Thymus (tissue), 11 donors: Measurements from ENCODE around the gene SGSH. TPM values are rescaled to one million over a fixed set of nuclear protein-coding genes. Genes with fewer than 3 reads are reported as not detected.

Experiments used
- DNase-seq, 9 donors: peaks; one replicate each; pipeline ENCODE4 v3.0.0-alpha.2; 2013; ENCODE audit warnings: low spot score in 9 of 9, low read depth in 6 of 9, missing footprints in 1 of 9
- H3K27ac ChIP-seq, 2 donors: one replicate each; pipeline ENCODE4 v1.5.1; 2013; ENCODE audit warnings: control low read depth in 1 of 2, low read depth in 1 of 2, low read length in 1 of 2, mild to moderate bottlenecking in 1 of 2, moderate library complexity in 1 of 2
- H3K27me3 ChIP-seq, 2 donors: one replicate each; pipeline ENCODE4 v1.5.1; 2013; ENCODE audit warnings: low read length in 1 of 2; ENCODE audit not compliant: control insufficient read depth in 2 of 2, insufficient read depth in 1 of 2
- H3K36me3 ChIP-seq, 2 donors: one replicate each; pipeline ENCODE4 v1.5.1; 2013; ENCODE audit warnings: low read length in 1 of 2, mild to moderate bottlenecking in 1 of 2, moderate library complexity in 1 of 2; ENCODE audit not compliant: control insufficient read depth in 2 of 2, insufficient read depth in 2 of 2
- H3K4me1 ChIP-seq, 2 donors: one replicate each; pipeline ENCODE4 v1.5.1; 2013; ENCODE audit warnings: low read length in 2 of 2; ENCODE audit not compliant: control insufficient read depth in 2 of 2, insufficient read depth in 2 of 2
- H3K4me3 ChIP-seq, 2 donors: one replicate each; pipeline ENCODE4 v1.5.1; 2013; ENCODE audit warnings: low read length in 2 of 2, control low read depth in 1 of 2, mild to moderate bottlenecking in 1 of 2
- H3K9me3 ChIP-seq, 2 donors: one replicate each; pipeline ENCODE4 v1.5.1; 2013; ENCODE audit warnings: low read length in 1 of 2, mild to moderate bottlenecking in 1 of 2; ENCODE audit not compliant: control insufficient read depth in 2 of 2, insufficient read depth in 1 of 2
- WGBS: extraction: QIAGEN DNeasy Blood & Tissue Kit; methylation state at CpG from one replicate; pipeline ENCODE4 v1.1.7; 2013; 5-methylcytosine and 5-hydroxymethylcytosine counted together
- polyA plus RNA-seq: library from polyadenylated mRNA; stranded (reverse); fragments of 200-250 nt; gene quantifications from one replicate; pipeline ENCODE4 v1.2.3, GENCODE V29; 2013
- total RNA-seq: library from RNA; stranded (reverse); fragments of 120-200 nt; gene quantifications from one replicate; pipeline ENCODE4 v1.2.4, GENCODE V29; 2013
- donor health status: healthy.

SGSH gene
- total and polyA plus RNA-seq, 2 donors = 4.0 to 38.9 TPM

DNA sequence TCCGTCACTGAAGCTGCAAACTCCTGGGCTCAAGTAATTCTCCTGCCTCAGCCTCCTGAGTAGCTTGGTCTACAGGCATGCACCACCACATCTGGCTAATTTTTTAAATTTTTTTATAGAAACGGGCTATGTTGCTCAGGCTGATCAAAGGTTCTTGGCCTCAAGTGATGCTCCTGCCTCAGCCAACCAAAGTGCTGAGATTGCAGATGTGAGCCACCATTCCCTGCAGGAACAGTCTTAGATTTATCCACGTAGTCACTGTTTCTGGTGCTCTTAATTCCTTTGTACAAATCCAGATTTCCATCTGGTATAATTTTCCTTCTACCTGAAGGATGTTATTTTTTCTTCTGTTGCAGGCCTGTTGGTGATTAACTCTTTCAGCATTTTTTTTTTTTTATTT, 13.1 kb upstream of the SGSH start:
- no peak overlapping the region for H3K4me3 ChIP-seq
- 96% methylated on average over 3 of the region's 3 CpGs for WGBS
- H3K4me1 ChIP-seq = no peaks in the 10 kb centered on the region
- peaks cover 1 to 17% of the 10 kb centered on the region in 2 donors for H3K9me3 ChIP-seq
- H3K36me3 ChIP-seq = no peaks in the 10 kb centered on the region
- H3K27ac ChIP-seq = no peak overlapping the region
- no peak for DNase-seq
- H3K27me3 ChIP-seq = no peaks in the 10 kb centered on the region

DNA sequence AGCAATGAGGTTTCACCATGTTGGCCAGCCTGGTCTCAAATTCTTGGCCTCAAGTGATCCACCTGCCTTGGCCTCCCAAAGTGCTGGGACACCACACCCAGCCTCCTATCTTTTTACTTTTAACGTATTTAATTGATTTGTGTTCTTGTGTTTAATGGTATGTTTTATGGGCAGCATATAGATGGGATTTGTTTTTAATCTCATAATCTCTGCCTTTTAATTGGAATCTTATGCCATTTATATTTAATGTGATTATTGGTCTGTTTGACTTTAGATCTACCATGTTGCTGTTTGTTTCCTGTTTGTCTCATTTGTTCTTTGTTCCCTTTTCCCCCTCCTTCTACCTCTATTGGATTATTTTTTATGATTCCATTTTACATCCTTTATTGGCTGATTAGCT, 12.3 kb upstream of the SGSH start:
- no peak for DNase-seq
- 98% methylated on average over 1 of the region's 1 CpG for WGBS
- Histone ChIP-seq H3K4me3 (no peak overlapping the region), H3K36me3 (peaks cover 0 to 3% of the 10 kb centered on the region in 2 donors), H3K27me3 (no peaks in the 10 kb centered on the region), H3K4me1 (no peaks in the 10 kb centered on the region), H3K27ac (no peak overlapping the region), H3K9me3 (peaks cover 1 to 17% of the 10 kb centered on the region in 2 donors)

DNA sequence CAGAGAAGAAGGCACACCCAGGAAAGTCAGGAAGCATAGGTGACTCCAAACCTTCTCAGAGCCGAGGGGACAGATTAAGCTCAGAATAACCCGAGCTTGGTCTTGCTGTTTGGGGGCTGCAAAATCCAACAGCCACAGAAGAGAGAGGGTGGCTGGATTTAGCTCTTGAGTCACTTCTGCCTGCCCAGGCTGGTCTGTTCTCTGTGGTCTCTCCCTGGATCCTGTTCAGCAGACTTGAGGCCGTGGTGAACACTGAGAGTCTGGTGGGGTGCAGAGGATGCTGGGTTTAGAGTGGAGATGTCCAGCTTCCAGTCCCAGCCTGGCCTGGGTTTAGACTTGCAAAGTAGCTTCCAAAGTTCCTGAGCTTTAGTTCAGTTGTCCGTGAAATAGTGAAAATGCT, 8.9 kb upstream of the SGSH start:
- Histone ChIP-seq H3K4me1 (no peaks in the 10 kb centered on the region), H3K4me3 (no peak overlapping the region), H3K27ac (no peak overlapping the region), H3K9me3 (peaks cover 1 to 14% of the 10 kb centered on the region in 2 donors), H3K36me3 (peaks cover 0 to 3% of the 10 kb centered on the region in 2 donors), H3K27me3 (no peaks in the 10 kb centered on the region)
- WGBS = 86% methylated on average over 4 of the region's 4 CpGs
- no peak for DNase-seq

DNA sequence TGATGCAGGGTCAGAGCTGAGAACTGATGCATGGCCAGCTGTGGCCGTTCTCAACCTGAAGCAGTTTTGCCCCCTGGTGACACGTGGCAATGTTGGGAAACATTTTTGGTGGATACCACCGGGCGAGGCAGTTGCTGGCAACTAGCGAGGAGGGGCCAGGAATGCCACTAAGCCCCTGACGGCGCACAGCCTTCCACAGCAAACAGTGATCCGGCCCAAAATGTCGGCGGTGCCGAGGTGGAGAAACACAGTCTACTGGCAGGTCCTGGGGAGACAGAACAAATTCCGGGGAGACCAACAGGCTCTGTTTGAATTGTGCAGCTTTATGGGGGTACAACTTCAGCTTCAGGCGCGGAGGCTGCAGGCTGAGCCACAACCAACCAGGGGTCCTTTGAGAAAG, 8.3 kb upstream of the SGSH start:
- Histone ChIP-seq H3K36me3 (peaks cover 0 to 3% of the 10 kb centered on the region in 2 donors), H3K4me1 (no peaks in the 10 kb centered on the region)

DNA sequence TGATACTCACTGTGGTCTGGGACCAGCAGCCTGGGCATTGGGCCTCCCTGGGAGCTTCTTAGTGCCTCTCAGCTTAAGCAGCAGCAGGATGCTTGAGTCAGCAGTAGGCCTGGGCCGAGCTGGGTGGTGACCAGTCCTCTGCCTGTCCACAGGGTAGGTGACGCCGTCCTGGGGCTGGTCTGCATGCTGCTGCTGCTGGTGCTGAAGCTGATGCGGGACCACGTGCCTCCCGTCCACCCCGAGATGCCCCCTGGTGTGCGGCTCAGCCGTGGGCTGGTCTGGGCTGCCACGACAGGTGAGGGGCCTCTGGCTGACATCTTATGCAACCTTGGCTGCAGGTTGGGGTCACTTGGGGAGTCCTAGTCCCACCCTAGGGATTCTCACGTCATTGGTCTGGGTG, 7.5 kb upstream of the SGSH start:
- Histone ChIP-seq H3K9me3 (peaks cover 0 to 4% of the 10 kb centered on the region in 2 donors), H3K4me1 (no peaks in the 10 kb centered on the region), H3K27ac (no peak overlapping the region), H3K36me3 (peaks cover 0 to 3% of the 10 kb centered on the region in 2 donors), H3K4me3 (no peak overlapping the region), H3K27me3 (peaks cover 0 to 2% of the 10 kb centered on the region in 2 donors)
- DNase-seq = no peak
- 97% methylated on average over 11 of the region's 11 CpGs for WGBS

More for the DNA sequence above, 8.3 kb upstream of the SGSH start:
- Histone ChIP-seq H3K27ac (no peak overlapping the region), H3K27me3 (no peaks in the 10 kb centered on the region), H3K9me3 (peaks cover 1 to 11% of the 10 kb centered on the region in 2 donors), H3K4me3 (no peak overlapping the region)
- WGBS = 93% methylated on average over 14 of the region's 14 CpGs
- DNase-seq = no peak

DNA sequence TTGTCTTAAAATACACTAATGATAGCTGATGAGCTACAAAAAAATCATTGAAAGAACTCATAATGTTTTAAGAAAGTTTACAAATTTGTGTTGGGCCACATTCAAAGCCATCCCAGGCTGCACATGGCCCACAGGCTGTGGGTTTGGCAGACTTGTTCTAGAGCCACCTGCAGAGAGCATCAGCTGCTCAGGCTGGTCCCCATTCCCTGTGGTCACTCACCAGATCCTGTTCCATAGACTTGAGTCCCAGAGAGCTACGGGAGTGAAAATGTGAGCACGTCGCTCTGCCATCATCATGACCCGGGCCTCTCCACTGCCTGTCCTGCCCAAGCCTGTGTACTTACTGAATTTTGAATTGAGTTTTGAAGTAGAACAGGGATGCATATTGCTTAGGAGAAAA, 7.0 kb upstream of the SGSH start:
- H3K27ac ChIP-seq = no peak overlapping the region
- no peak overlapping the region for H3K4me3 ChIP-seq
- H3K4me1 ChIP-seq = no peaks in the 10 kb centered on the region
- 97% methylated on average over 4 of the region's 4 CpGs for WGBS
- peaks cover 0 to 2% of the 10 kb centered on the region in 2 donors for H3K27me3 ChIP-seq
- peaks cover 0 to 1% of the 10 kb centered on the region in 2 donors for H3K9me3 ChIP-seq
- peaks cover 0 to 3% of the 10 kb centered on the region in 2 donors for H3K36me3 ChIP-seq
- no peak for DNase-seq

DNA sequence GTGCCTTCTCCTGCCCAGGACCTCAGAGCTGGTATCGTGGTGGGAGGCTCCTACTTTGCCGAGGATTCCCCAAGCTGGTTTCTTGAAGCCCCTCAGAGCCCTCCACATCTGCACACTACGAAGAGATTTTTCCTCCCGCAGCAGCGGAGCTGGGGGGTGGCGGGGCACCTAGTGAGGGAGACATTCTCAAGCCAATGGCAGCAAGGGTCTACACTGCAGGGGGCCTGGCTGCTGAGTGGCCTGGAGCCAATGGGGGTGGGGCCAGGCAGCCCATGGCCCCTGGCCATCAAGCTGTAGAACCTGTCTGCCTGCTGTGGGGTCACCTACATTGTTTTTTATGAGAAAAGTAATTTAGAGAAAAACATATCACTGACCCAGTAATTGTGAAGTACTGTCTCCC, 5.1 kb upstream of the SGSH start:
- peaks cover 0 to 2% of the 10 kb centered on the region in 2 donors for H3K4me1 ChIP-seq
- peaks cover 11 to 16% of the 10 kb centered on the region in 2 donors for H3K27me3 ChIP-seq
- 94% methylated on average over 6 of the region's 6 CpGs for WGBS
- H3K9me3 ChIP-seq = no peaks in the 10 kb centered on the region
- no peak overlapping the region for H3K4me3 ChIP-seq
- H3K27ac ChIP-seq = no peak overlapping the region
- DNase-seq = no peak
- peaks cover 0 to 3% of the 10 kb centered on the region in 2 donors for H3K36me3 ChIP-seq

DNA sequence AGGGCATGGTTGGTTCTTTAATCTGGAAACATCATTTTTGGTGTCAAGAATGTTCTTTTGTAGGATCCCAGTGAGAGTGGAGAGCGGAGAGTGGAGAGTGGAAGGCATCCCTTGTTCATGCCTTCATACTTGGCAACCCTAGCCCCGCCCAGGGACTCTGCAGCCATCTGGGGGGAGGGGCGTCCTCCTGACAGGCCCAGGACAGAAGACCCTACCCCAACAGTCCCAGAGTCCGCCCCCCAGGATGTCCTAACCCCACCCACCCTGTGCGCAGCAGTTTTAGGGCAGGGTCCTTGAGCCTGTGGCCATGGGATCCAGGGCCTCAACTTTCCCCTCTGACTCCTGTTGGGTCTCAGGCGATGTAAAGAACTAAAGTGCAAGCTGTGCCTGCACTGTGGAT, 4.5 kb upstream of the SGSH start:
- peaks cover 14 to 20% of the 10 kb centered on the region in 2 donors for H3K27me3 ChIP-seq

DNA sequence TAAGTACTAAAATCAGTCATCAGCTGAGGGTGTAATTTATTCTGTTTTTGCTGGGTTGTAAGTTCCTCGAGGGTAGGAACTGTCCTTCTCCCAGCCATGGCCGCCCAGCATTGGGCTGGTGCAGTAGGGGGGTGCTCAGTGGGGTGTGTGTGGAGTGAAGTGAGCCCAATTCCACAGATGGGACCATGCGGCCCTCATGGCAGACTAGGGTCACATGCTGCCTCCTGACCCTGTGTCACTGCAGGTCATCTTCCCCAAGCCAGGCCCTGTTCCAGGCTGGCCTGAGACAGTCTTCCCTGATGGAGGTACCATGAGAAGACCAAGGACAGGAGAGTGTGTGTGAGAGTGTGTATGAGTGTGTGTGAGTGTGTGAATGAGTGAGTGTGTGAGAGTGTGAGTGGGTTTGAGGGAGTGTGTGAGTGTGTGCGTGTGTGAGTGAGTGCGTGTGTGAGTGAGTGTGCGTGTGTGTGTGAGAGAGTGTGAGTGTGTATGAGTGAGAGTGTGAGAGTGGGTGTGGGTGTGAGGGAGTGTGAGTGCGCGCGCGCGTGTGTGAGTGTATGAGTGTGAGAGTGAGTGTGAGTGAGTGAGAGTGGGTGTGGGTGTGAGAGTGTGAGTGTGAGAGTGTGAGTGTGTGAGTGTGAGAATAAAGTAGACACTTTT, 3.8 kb upstream of the SGSH start:
- no peak for DNase-seq
- no peak overlapping the region for H3K27ac ChIP-seq
- no peaks in the 10 kb centered on the region for H3K9me3 ChIP-seq
- peaks cover 0 to 12% of the 10 kb centered on the region in 2 donors for H3K4me1 ChIP-seq
- H3K4me3 ChIP-seq = no peak overlapping the region
- peaks cover 0 to 3% of the 10 kb centered on the region in 2 donors for H3K36me3 ChIP-seq
- H3K27me3 ChIP-seq = peaks cover 14 to 20% of the 10 kb centered on the region in 2 donors
- WGBS = 98% methylated on average over 11 of the region's 11 CpGs

More for the DNA sequence above, 4.5 kb upstream of the SGSH start:
- DNase-seq = no peak
- Histone ChIP-seq H3K4me1 (peaks cover 0 to 5% of the 10 kb centered on the region in 2 donors), H3K4me3 (no peak overlapping the region), H3K36me3 (peaks cover 0 to 3% of the 10 kb centered on the region in 2 donors), H3K27ac (no peak overlapping the region), H3K9me3 (no peaks in the 10 kb centered on the region)
- WGBS = 95% methylated on average over 6 of the region's 6 CpGs
